NCI-H2029 (cell line): ENCODE measurements around the gene RAI14.
"Not testable (repeated sequence)": the region's sequence is repeated elsewhere in the genome, so short reads cannot be mapped to it uniquely, and the experiment has no call there.

Experiments
- DNase-seq: peaks from one replicate; lab custom pipeline; 2025; lab: John Stamatoyannopoulos, UW

RAI14 gene

GRCh38 chr5:34731435-34732232 lies 75.5 kb downstream of the RAI14 start:
- no peak for DNase-seq

GRCh38 chr5:34734326-34734725 lies 78.2 kb downstream of the RAI14 start:
- DNase-seq = no peak

GRCh38 chr5:34735491-34736426 lies 79.6 kb downstream of the RAI14 start:
- no peak for DNase-seq

- no peak for DNase-seq
Observed at GRCh38 chr5:34736445-34737115, 80.5 kb downstream of the RAI14 start.

- DNase-seq = no peak
Observed at GRCh38 chr5:34737731-34738130, 81.6 kb downstream of the RAI14 start.

- no peak for DNase-seq
Observed at GRCh38 chr5:34738381-34738780, 82.3 kb downstream of the RAI14 start.

GRCh38 chr5:34740389-34740806 lies 84.3 kb downstream of the RAI14 start:
- no peak for DNase-seq

GRCh38 chr5:34742061-34742460 lies 85.9 kb downstream of the RAI14 start:
- DNase-seq = no peak

GRCh38 chr5:34743878-34744277 lies 87.8 kb downstream of the RAI14 start:
- DNase-seq = no peak

GRCh38 chr5:34748431-34748830 lies 92.3 kb downstream of the RAI14 start:
- no peak for DNase-seq

GRCh38 chr5:34749431-34749873 lies 93.3 kb downstream of the RAI14 start:
- no peak for DNase-seq

- no peak for DNase-seq
Observed at GRCh38 chr5:34750206-34750605, 94.1 kb downstream of the RAI14 start.

- no peak for DNase-seq
Observed at GRCh38 chr5:34751807-34752736, 95.9 kb downstream of the RAI14 start.

GRCh38 chr5:34753236-34753635 lies 97.1 kb downstream of the RAI14 start:
- DNase-seq = not testable (repeated sequence)

GRCh38 chr5:34755926-34756325 lies 99.8 kb downstream of the RAI14 start:
- DNase-seq = no peak

GRCh38 chr5:34756781-34757624 lies 100.9 kb downstream of the RAI14 start:
- DNase-seq = no peak

GRCh38 chr5:34758514-34758913 lies 102.4 kb downstream of the RAI14 start:
- DNase-seq = no peak

GRCh38 chr5:34759213-34759612 lies 103.1 kb downstream of the RAI14 start:
- not testable (repeated sequence) for DNase-seq

- no peak for DNase-seq
Observed at GRCh38 chr5:34765662-34766061, 109.5 kb downstream of the RAI14 start.

- DNase-seq = no peak
Observed at GRCh38 chr5:34767180-34767579, 111.1 kb downstream of the RAI14 start.
